Measurements from ENCODE around the gene B4GALNT3.

The B4GALNT3 gene

GRCh38 chr12:597926-598568 lies 138.3 kb downstream of the B4GALNT3 start:
- DNase-seq (ENCODE audit: low spot score), result peak; percentile 86
- ChIA-PET CTCF (interaction anchor here (1.0 to 1.2 kb wide), 2 partner anchors 22 to 352 kb away, joined by 3 to 7 read pairs; partner anchors contain the start of gene RAD52), POLR2A (ENCODE audit: low non-redundant PET) (no interaction called here)
- peak overlapping the region; percentile 77 for H3K27ac ChIP-seq
- no peak for TF ChIP-seq CTCF (conservative IDR thresholded peaks at IDR 0.05; ENCODE audit: low read depth)

- H3K27ac ChIP-seq, result no peak overlapping the region
- ChIA-PET CTCF (interaction anchor here (0.9 kb wide), 1 partner anchor 23 kb away, joined by 3 read pairs; no protein-coding TSS in a partner anchor), POLR2A (ENCODE audit: low non-redundant PET) (no interaction called here)
These were observed 140.0 kb downstream of the B4GALNT3 start for GRCh38 chr12:599756-600155.

GRCh38 chr12:601976-602699 lies 142.4 kb downstream of the B4GALNT3 start:
- no peak for TF ChIP-seq CTCF (conservative IDR thresholded peaks at IDR 0.05; ENCODE audit: low read depth)
- no peak overlapping the region for H3K27ac ChIP-seq
- CTCF ChIA-PET, result no interaction called here
- no peak for DNase-seq (ENCODE audit: low spot score)
- POLR2A ChIA-PET (ENCODE audit: low non-redundant PET), result no interaction called here

More at GRCh38 chr12:599756-600155, 140.0 kb downstream of the B4GALNT3 start:
- no peak for TF ChIP-seq CTCF (conservative IDR thresholded peaks at IDR 0.05; ENCODE audit: low read depth)
- no peak for DNase-seq (ENCODE audit: low spot score)

GRCh38 chr12:602700-603068 lies 142.9 kb downstream of the B4GALNT3 start:
- DNase-seq (ENCODE audit: low spot score), result no peak
- POLR2A ChIA-PET (ENCODE audit: low non-redundant PET), result interaction anchor here (0.6 kb wide), 1 partner anchor 23 kb away, joined by 3 read pairs; no protein-coding TSS in a partner anchor
- H3K27ac ChIP-seq, result no peak overlapping the region
- no peak for TF ChIP-seq CTCF (conservative IDR thresholded peaks at IDR 0.05; ENCODE audit: low read depth)
- CTCF ChIA-PET, result no interaction called here

GRCh38 chr12:604956-605355 lies 145.2 kb downstream of the B4GALNT3 start:
- no peak for DNase-seq (ENCODE audit: low spot score)
- ChIA-PET CTCF (interaction anchor here (0.7 kb wide), 2 partner anchors 9 to 162 kb away, joined by 3 to 6 read pairs; no protein-coding TSS in a partner anchor), POLR2A (ENCODE audit: low non-redundant PET) (no interaction called here)
- no peak for TF ChIP-seq CTCF (conservative IDR thresholded peaks at IDR 0.05; ENCODE audit: low read depth)
- no peak overlapping the region for H3K27ac ChIP-seq

GRCh38 chr12:607541-608001 lies 147.8 kb downstream of the B4GALNT3 start:
- DNase-seq (ENCODE audit: low spot score), result peak; percentile 81
- POLR2A ChIA-PET (ENCODE audit: low non-redundant PET), result no interaction called here
- no peak overlapping the region for H3K27ac ChIP-seq
- TF ChIP-seq CTCF (conservative IDR thresholded peaks at IDR 0.05; ENCODE audit: low read depth), result no peak
- CTCF ChIA-PET, result no interaction called here

All from RWPE1 (cell line).